Neural progenitor cell (in vitro differentiated cells): ENCODE measurements around the gene SHISAL2B. TPM values are rescaled to one million over a fixed set of nuclear protein-coding genes. Genes with fewer than 3 reads are reported as not detected.

ENCODE experiments used
- DNase-seq: peaks from one replicate; pipeline ENCODE4 v3.0.0-alpha.2; 2016; ENCODE audit warnings: low spot score
- H2AFZ ChIP-seq: fragments of 200-600 bp; sonication (generic); replicated peaks from 2 replicates; pipeline ENCODE4 v1.6.1; 2016; ENCODE audit warnings: antibody characterized with exemption
- H3F3A ChIP-seq: fragments of 200-600 bp; sonication (generic); 2 replicates; pipeline ENCODE4 v1.6.1; 2016; ENCODE audit warnings: antibody characterized with exemption, low read depth
- H3K27ac ChIP-seq: fragments of 200-600 bp; sonication (generic); 2 replicates; pipeline ENCODE4 v1.5.1; 2016; ENCODE audit warnings: mild to moderate bottlenecking
- H3K27me3 ChIP-seq: fragments of 200-600 bp; sonication (generic); 2 replicates; pipeline ENCODE4 v1.6.1; 2016; ENCODE audit warnings: mild to moderate bottlenecking, moderate library complexity
- H3K36me3 ChIP-seq: fragments of 200-600 bp; sonication (generic); 2 replicates; pipeline ENCODE4 v1.5.1; 2016
- H3K4me1 ChIP-seq: fragments of 200-600 bp; sonication (generic); 2 replicates; pipeline ENCODE4 v1.6.1; 2016; ENCODE audit warnings: mixed run types
- H3K4me2 ChIP-seq: fragments of 200-600 bp; sonication (generic); 2 replicates; pipeline ENCODE4 v1.6.1; 2016
- H3K4me3 ChIP-seq: fragments of 200-600 bp; sonication (generic); 2 replicates; pipeline ENCODE4 v1.5.1; 2016
- H3K79me2 ChIP-seq: fragments of 200-600 bp; sonication (generic); 2 replicates; pipeline ENCODE4 v1.6.1; 2016; ENCODE audit warnings: low read depth
- H3K9ac ChIP-seq: fragments of 200-600 bp; sonication (generic); 2 replicates; pipeline ENCODE4 v1.6.1; 2016
- H3K9me3 ChIP-seq: fragments of 200-600 bp; sonication (generic); 2 replicates; pipeline ENCODE4 v1.5.1; 2016; ENCODE audit warnings: low read depth
- H4K20me1 ChIP-seq: fragments of 200-600 bp; sonication (generic); 2 replicates; pipeline ENCODE4 v1.6.1; 2016; ENCODE audit warnings: low read depth
- H3K27ac Mint-ChIP-seq: 3 replicates; pipeline ENCODE4 v1.8.0; 2021; ENCODE audit warnings: mixed read lengths
- H3K27me3 Mint-ChIP-seq: 2 replicates; pipeline ENCODE4 v1.8.0; 2022; ENCODE audit warnings: low read depth, mild to moderate bottlenecking, inconsistent platforms, moderate library complexity, mixed read lengths; ENCODE audit not compliant: insufficient read depth
- H3K36me3 Mint-ChIP-seq: 3 replicates; pipeline ENCODE4 v1.8.0; 2021; ENCODE audit warnings: mixed read lengths
- H3K4me1 Mint-ChIP-seq: 3 replicates; pipeline ENCODE4 v1.8.0; 2021; ENCODE audit warnings: mixed read lengths
- H3K4me3 Mint-ChIP-seq: 3 replicates; pipeline ENCODE4 v1.8.0; 2021; ENCODE audit warnings: mild to moderate bottlenecking, moderate library complexity, mixed read lengths
- H3K9me3 Mint-ChIP-seq: 3 replicates; pipeline ENCODE4 v1.8.0; 2020; ENCODE audit warnings: mixed read lengths
- EZH2 ChIP-seq: fragments of 200-600 bp; sonication (generic); IDR thresholded peaks from 2 replicates; pipeline ENCODE4 v1.6.1; 2017; ENCODE audit warnings: antibody characterized with exemption, mild to moderate bottlenecking, moderate library complexity
- EZH2phosphoT487 ChIP-seq: fragments of 200-600 bp; sonication (generic); IDR thresholded peaks from 2 replicates; pipeline ENCODE4 v1.6.1; 2017; ENCODE audit warnings: antibody characterized with exemption
- total RNA-seq: library from RNA; depleted of rRNA; stranded (reverse); fragments of >200 nt; gene quantifications from 2 replicates; pipeline ENCODE4 v1.2.3, GENCODE V29; 2015; ENCODE audit warnings: low replicate concordance
- TF ChIP-seq, protein P1 (sequence below): fragments of 200-600 bp; sonication (generic); IDR thresholded peaks from 2 replicates; pipeline ENCODE4 v1.5.1; 2017; ENCODE audit warnings: antibody characterized with exemption, mild to moderate bottlenecking

Gene SHISAL2B
- total RNA-seq, 1 donor from 2014 or later, result 17.8 TPM

DNA sequence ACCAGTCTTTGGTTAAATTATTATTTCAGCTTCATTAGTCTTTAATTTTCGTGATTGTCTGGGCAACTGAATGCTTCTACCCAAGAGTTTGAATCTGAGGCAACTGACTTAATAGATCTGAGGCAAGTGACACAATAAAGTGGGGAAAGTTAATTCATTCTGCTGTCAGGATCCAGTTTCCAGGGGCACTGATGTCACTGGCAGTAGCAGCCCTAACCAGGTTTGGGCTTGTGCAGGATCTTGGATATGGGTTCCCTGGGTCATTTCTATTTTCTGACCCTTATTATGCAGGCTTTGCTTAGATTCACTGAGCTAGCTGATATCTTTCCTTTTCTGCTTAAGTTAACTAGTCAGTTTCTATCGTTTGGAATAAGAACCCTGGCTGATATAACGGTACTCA is 68.6 kb downstream of the SHISAL2B start:
- peak overlapping the region; percentile 12 for H3K9ac ChIP-seq
- H3F3A ChIP-seq, result peaks cover 41% of the 10 kb centered on the region
- H3K79me2 ChIP-seq, result peaks cover 98% of the 10 kb centered on the region
- no peaks in the 10 kb centered on the region for H3K9me3 ChIP-seq
- peaks cover 48% of the 10 kb centered on the region for H3K4me1 ChIP-seq
- peak overlapping the region; percentile 79 for H3K4me2 ChIP-seq
- H3K27ac Mint-ChIP-seq, result no peak overlapping the region
- no peaks in the 10 kb centered on the region for H3K9me3 Mint-ChIP-seq
- H3K4me3 ChIP-seq, result peak overlapping the region; percentile 5
- TF ChIP-seq EZH2phosphoT487, result no peak
- no peak for TF ChIP-seq EZH2
- TF ChIP-seq, protein P1, sequence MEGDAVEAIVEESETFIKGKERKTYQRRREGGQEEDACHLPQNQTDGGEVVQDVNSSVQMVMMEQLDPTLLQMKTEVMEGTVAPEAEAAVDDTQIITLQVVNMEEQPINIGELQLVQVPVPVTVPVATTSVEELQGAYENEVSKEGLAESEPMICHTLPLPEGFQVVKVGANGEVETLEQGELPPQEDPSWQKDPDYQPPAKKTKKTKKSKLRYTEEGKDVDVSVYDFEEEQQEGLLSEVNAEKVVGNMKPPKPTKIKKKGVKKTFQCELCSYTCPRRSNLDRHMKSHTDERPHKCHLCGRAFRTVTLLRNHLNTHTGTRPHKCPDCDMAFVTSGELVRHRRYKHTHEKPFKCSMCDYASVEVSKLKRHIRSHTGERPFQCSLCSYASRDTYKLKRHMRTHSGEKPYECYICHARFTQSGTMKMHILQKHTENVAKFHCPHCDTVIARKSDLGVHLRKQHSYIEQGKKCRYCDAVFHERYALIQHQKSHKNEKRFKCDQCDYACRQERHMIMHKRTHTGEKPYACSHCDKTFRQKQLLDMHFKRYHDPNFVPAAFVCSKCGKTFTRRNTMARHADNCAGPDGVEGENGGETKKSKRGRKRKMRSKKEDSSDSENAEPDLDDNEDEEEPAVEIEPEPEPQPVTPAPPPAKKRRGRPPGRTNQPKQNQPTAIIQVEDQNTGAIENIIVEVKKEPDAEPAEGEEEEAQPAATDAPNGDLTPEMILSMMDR, result no peak
- H3K27me3 ChIP-seq, result no peaks in the 10 kb centered on the region
- peaks cover 22% of the 10 kb centered on the region for H4K20me1 ChIP-seq
- H3K36me3 ChIP-seq, result peaks cover 16% of the 10 kb centered on the region
- no peak overlapping the region for H3K4me3 Mint-ChIP-seq
- H2AFZ ChIP-seq, result no peak overlapping the region
- H3K36me3 Mint-ChIP-seq, result peaks cover 2% of the 10 kb centered on the region
- peaks cover 19% of the 10 kb centered on the region for H3K4me1 Mint-ChIP-seq
- no peaks in the 10 kb centered on the region for H3K27me3 Mint-ChIP-seq
- H3K27ac ChIP-seq, result peak overlapping the region; percentile 100
- peak; percentile 3 for DNase-seq

DNA sequence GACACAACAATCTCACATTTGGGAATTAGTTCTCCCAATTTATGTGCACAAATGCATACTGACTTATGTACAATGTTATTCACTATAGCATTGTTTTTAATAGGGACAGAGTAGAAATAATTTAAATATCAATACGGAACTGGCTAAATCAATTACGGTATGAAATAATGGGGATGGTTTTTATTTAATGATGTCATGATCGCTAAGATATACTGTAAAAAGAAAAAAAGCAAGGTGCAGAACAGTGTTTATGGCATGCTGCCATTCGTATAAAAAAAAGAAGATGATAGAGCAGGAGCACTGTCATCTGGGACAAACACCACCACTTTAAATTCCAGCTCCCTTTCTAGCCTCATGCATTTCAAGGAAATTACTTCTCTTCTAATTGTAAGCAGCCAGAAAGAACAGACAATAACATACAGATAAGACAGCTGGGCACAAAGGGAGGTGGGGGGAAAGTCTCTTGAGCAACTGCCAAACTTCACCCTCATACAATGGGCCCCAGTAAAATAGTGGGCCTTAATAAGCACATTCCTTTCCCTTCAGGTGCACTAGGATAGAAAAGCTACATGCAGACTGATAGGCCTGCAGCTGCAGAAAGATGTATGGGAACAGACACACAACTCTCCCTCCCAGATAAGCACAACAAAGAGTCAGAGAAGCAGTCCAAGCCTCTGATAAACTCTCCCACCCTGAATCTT is 69.8 kb downstream of the SHISAL2B start:
- no peaks in the 10 kb centered on the region for H3K9me3 ChIP-seq
- H3K36me3 Mint-ChIP-seq, result peaks cover 3% of the 10 kb centered on the region
- H3K27ac Mint-ChIP-seq, result peak overlapping the region; percentile 13
- peak overlapping the region; percentile 100 for H3K27ac ChIP-seq
- no peaks in the 10 kb centered on the region for H3K27me3 Mint-ChIP-seq
- no peaks in the 10 kb centered on the region for H3K9me3 Mint-ChIP-seq
- peak; percentile 72 for DNase-seq
- no peaks in the 10 kb centered on the region for H3K27me3 ChIP-seq
- peaks cover 19% of the 10 kb centered on the region for H3K4me1 Mint-ChIP-seq
- H3K4me3 ChIP-seq, result peak overlapping the region; percentile 32
- H2AFZ ChIP-seq, result no peak overlapping the region
- peaks cover 17% of the 10 kb centered on the region for H3K36me3 ChIP-seq
- peak overlapping the region; percentile 58 for H3K9ac ChIP-seq
- peaks cover 19% of the 10 kb centered on the region for H4K20me1 ChIP-seq
- no peak for TF ChIP-seq EZH2phosphoT487
- no peak for TF ChIP-seq EZH2
- TF ChIP-seq, protein P1, result no peak
- H3K4me2 ChIP-seq, result peak overlapping the region; percentile 79
- peaks cover 98% of the 10 kb centered on the region for H3K79me2 ChIP-seq
- peaks cover 48% of the 10 kb centered on the region for H3K4me1 ChIP-seq
- no peak overlapping the region for H3K4me3 Mint-ChIP-seq
- peaks cover 41% of the 10 kb centered on the region for H3F3A ChIP-seq

DNA sequence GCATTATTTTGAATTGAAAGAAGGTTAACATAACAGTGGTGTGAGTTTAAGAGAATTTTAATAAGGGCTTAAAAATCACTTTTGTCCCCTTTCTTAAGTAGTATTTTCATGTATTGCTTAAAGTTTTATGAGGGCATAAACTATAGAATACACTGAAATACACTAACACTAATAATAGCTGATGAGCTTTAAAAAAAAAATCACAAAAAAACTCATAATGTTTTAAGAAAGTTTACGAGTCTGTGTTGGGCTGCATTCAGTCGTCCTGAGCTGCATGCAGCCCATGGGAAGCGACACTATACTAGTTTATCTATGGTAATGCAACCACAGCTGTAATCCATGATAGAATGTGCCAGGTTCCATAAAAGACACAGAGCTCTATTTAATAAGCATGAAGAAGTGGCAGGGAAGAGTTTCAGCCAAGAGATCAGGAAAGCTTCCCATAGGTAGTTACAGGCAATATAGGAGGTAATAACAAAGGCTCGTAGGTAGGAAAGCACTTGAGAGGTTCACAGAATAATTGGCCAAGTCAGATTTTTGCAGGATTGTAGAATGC is 73.7 kb downstream of the SHISAL2B start:
- Histone ChIP-seq H4K20me1 (peaks cover 20% of the 10 kb centered on the region), H3K36me3 (peaks cover 11% of the 10 kb centered on the region), H2AFZ (no peak overlapping the region), H3K27ac (no peak overlapping the region), H3K9ac (no peak overlapping the region), H3K4me3 (no peak overlapping the region), H3K4me1 (peaks cover 57% of the 10 kb centered on the region), H3F3A (peaks cover 43% of the 10 kb centered on the region), H3K9me3 (no peaks in the 10 kb centered on the region), H3K4me2 (no peak overlapping the region), H3K79me2 (peaks cover 94% of the 10 kb centered on the region), H3K27me3 (no peaks in the 10 kb centered on the region)
- Mint-ChIP-seq H3K27me3 (peaks cover 2% of the 10 kb centered on the region), H3K36me3 (peaks cover 6% of the 10 kb centered on the region), H3K9me3 (no peaks in the 10 kb centered on the region), H3K4me3 (no peak overlapping the region), H3K27ac (no peak overlapping the region), H3K4me1 (peaks cover 29% of the 10 kb centered on the region)
- TF ChIP-seq EZH2 (no peak), EZH2phosphoT487 (no peak)
- TF ChIP-seq, protein P1, result no peak
- no peak for DNase-seq
